Measurements from ENCODE around the gene MPHOSPH10.
"Not testable (repeated sequence)": the region's sequence is repeated elsewhere in the genome, so short reads cannot be mapped to it uniquely, and the experiment has no call there.

The MPHOSPH10 gene

DNA sequence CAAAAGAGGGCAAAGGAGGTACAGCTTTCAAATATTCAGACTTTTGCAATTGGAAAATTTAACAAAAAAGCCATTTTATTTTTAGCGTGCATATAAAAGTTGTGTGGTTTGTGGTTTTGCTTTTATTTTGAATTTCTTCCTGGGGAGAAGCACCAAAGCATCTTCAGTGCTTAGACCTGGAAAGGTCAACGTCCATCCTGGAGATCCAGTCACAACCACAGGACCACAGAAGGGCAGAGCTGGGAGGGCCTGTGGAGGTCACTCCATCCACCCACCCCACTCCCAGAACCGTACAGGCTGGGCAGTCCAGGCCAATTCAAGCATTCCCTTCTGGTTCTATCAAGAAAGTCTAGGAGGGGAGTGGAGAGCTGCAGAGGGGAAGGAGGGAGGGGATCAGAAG lies 43.8 kb downstream of the MPHOSPH10 start:
- no peak overlapping the region for H3K4me3 Mint-ChIP-seq
- H3K27me3 Mint-ChIP-seq, result peaks cover 20% of the 10 kb centered on the region
- H3K36me3 Mint-ChIP-seq, result no peaks in the 10 kb centered on the region
- peaks cover 11% of the 10 kb centered on the region for H3K4me1 Mint-ChIP-seq
- H3K27ac Mint-ChIP-seq, result no peak overlapping the region
- CTCF ChIA-PET, result no interaction called here
- no peaks in the 10 kb centered on the region for H3K9me3 Mint-ChIP-seq
- no peak for DNase-seq

DNA sequence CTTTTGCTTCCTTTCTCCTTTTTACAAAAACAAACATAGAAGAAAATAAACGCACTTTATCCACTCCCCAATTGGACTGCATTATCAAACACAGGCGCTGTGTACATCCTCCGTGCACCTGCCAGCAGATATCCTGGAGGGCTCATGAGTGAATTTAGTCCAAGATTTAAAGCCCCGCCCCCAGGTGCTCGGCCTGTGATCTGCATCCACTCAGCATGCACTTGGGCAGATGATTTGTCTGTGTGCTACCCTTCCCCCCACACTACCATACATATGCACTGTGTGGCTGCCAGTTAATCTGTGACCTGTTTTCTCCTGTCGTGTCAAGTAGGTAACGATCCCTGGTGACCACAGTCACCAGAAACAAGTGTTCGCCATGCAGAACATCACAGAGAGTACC lies 48.4 kb downstream of the MPHOSPH10 start:
- H3K9me3 Mint-ChIP-seq, H3K4me3 Mint-ChIP-seq, H3K27ac Mint-ChIP-seq, DNase-seq, CTCF ChIA-PET, H3K4me1 Mint-ChIP-seq, H3K36me3 Mint-ChIP-seq: not testable (repeated sequence)
- H3K27me3 Mint-ChIP-seq, result peaks cover 16% of the 10 kb centered on the region

DNA sequence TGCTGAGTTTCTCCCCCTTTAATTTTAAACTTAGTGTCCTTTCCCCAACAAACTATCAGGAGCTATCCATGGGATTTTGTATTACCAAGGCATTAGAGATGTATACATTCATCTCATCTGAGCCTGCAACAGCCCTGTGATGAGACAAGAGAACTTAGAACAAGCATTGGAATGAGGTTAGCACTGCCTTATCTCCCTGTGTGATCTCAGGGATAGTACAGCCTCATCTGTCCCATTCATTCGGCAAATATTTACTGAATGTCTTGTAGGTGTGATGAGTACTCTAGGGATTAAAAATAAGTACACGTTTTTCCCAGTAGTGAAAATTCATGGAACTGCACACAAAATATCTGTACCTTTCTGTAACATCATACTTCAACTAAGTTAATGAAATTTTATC lies 50.9 kb downstream of the MPHOSPH10 start:
- peaks cover 11% of the 10 kb centered on the region for H3K27me3 Mint-ChIP-seq
- H3K9me3 Mint-ChIP-seq, result no peaks in the 10 kb centered on the region
- no peaks in the 10 kb centered on the region for H3K4me1 Mint-ChIP-seq
- no peak overlapping the region for H3K27ac Mint-ChIP-seq
- H3K36me3 Mint-ChIP-seq, result no peaks in the 10 kb centered on the region
- no peak for DNase-seq
- CTCF ChIA-PET, result no interaction called here
- no peak overlapping the region for H3K4me3 Mint-ChIP-seq

DNA sequence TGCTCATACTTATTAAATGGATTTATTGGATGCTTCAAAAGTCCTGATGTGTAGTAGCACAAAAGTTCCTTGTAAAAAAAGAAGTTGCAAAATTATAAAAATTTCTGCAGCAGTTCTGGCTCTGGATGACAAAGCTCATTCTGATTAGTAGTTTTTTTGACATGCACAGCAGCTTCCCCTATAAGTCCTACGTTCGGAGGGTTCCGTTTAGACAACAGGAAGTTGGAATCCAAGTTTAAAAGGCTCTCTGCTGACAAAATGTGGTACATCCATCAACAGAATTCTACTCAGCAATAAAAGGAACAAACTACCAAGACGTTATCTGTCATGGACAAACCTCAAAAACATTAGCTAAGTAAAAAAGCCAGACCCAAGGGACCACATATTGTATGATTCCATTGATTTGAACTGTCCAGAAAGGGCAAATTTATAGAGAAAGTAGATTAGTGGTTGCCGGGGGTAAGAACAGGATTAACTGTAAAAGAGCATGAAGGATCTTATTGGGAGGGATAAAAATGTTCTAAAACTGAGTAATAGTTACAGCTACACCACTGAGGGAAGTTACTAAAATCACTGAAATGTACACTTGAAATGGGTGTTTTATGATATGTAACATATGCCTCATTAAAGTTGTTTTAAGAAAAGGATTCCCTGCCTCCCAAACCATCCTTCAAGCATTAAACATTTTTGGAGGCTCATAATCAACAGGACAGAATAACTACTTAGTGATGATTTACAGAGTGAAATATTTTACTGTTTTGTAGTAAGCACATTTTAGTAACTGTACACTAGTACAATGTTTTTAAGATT lies 53.1 kb downstream of the MPHOSPH10 start:
- DNase-seq, CTCF ChIA-PET, H3K36me3 Mint-ChIP-seq, H3K27ac Mint-ChIP-seq, H3K9me3 Mint-ChIP-seq, H3K27me3 Mint-ChIP-seq, H3K4me3 Mint-ChIP-seq, H3K4me1 Mint-ChIP-seq: not testable (repeated sequence)

DNA sequence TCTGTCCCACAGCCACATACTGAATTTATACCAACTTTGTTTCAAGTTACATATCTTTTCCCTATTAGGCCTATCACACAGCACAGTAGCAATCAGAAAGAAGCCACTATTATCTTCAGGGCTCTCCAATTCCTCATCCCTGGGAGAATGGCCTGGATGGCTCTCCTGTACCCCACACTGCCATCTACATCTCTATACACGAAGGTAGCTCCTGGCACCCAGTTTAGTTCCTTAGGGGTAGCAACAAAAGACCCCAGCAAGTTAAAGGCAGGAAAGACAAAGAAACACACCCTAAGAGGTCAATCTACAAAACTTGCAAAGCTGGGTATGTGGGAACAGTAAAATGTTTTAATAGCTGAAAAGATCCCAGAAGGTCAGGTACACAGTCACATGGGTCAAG lies 56.5 kb downstream of the MPHOSPH10 start:
- no peak overlapping the region for H3K4me3 Mint-ChIP-seq
- no peak overlapping the region for H3K27ac Mint-ChIP-seq
- H3K36me3 Mint-ChIP-seq, result no peaks in the 10 kb centered on the region

DNA sequence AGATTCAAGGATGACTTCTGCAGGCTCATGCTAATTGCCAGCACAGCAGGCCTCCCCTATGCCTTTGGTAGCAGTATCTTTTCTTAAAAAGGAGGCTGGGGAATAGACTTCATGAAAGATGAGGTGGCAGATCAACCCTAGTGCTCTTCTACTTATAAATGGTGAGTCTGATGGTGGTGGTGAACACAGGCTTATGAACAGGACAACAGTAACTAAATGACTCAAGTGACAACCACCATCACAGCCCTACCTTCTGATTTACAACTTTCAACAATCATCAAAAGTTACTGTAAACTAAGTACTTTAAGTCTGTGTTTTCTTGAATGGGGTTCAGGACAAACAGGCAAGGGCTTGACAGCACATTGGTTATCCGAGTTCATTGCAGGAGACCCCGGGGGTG lies 57.2 kb downstream of the MPHOSPH10 start:
- CTCF ChIA-PET, result no interaction called here
- H3K36me3 Mint-ChIP-seq, result no peaks in the 10 kb centered on the region
- no peaks in the 10 kb centered on the region for H3K4me1 Mint-ChIP-seq
- H3K27me3 Mint-ChIP-seq, result no peaks in the 10 kb centered on the region
- no peak for DNase-seq
- no peaks in the 10 kb centered on the region for H3K9me3 Mint-ChIP-seq
- H3K27ac Mint-ChIP-seq, result no peak overlapping the region
- H3K4me3 Mint-ChIP-seq, result no peak overlapping the region

More for the DNA sequence above, 56.5 kb downstream of the MPHOSPH10 start:
- no peaks in the 10 kb centered on the region for H3K27me3 Mint-ChIP-seq
- H3K4me1 Mint-ChIP-seq, result no peaks in the 10 kb centered on the region
- DNase-seq, result no peak
- no peaks in the 10 kb centered on the region for H3K9me3 Mint-ChIP-seq
- CTCF ChIA-PET, result no interaction called here

DNA sequence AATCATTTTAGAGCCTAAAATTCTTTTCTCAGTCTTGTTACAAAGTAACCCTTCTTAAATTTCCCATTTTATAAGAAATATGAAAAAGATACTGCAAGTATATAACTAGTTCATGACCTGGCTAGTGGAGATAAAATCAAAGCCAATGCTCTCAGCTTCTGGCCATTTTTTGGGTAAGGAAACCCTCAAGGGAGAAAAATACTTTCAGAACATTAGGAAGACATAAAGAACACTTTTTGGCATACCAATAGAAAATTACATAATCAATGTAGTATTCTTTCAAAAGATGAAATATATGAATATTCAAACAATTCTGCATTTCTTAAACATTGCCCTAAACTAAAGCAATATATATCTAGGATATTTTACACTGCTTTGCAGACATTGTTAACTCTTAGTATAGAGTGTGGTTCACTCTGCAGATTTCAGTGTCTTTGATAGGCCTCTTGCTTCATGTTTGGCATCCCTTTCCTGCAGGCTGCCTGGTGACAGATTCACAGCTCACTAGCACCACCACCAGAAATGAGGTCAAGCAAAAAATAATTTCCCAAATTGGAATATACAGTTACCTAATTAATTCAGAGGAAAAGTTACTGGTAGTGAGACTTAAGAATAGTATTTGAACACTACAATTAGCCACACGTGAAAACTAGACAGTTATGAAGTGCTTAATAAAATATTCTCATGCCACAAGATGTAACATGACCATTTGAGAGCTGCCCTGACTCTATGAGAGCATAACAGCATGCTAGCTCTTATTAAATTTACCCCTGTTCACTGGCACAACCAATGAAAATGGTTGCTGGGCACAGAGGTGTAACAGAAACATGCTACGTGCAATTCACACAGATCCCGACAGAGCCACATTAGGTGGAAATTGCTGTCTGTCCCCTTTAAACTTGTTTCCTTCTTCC lies 60.5 kb downstream of the MPHOSPH10 start:
- peaks cover under 1% of the 10 kb centered on the region for H3K36me3 Mint-ChIP-seq
- H3K4me1 Mint-ChIP-seq, result no peaks in the 10 kb centered on the region
- H3K9me3 Mint-ChIP-seq, result peaks cover under 1% of the 10 kb centered on the region
- H3K27ac Mint-ChIP-seq, result no peak overlapping the region
- no peaks in the 10 kb centered on the region for H3K27me3 Mint-ChIP-seq
- no peak for DNase-seq
- no peak overlapping the region for H3K4me3 Mint-ChIP-seq
- CTCF ChIA-PET, result no interaction called here

DNA sequence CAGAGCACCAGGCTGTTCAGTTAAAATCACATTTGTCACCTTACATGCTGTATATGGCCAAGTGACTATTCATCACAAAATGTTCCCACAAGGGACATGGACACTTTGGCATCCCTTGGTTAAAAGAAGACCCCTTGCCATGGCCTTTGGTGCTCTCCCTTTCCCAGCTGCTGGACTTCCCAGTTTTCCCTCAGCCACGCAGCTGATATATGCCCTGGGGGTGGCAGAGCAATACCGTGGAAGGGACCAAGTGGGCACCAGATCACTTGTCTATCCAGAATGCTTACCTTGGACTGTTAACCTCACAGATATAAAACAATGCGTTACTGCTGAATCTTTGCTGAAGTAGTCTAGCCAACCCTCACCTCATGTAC lies 61.1 kb downstream of the MPHOSPH10 start:
- Mint-ChIP-seq H3K9me3 (peaks cover 4% of the 10 kb centered on the region), H3K4me1 (no peaks in the 10 kb centered on the region), H3K27ac (no peak overlapping the region), H3K27me3 (no peaks in the 10 kb centered on the region), H3K36me3 (peaks cover 1% of the 10 kb centered on the region), H3K4me3 (no peak overlapping the region)
- no peak for DNase-seq
- CTCF ChIA-PET, result no interaction called here
